ENCODE results near the gene WDCP.
A peak's percentile ranks its signal among the peaks of the same experiment; 100 is the strongest.

WDCP gene

DNA sequence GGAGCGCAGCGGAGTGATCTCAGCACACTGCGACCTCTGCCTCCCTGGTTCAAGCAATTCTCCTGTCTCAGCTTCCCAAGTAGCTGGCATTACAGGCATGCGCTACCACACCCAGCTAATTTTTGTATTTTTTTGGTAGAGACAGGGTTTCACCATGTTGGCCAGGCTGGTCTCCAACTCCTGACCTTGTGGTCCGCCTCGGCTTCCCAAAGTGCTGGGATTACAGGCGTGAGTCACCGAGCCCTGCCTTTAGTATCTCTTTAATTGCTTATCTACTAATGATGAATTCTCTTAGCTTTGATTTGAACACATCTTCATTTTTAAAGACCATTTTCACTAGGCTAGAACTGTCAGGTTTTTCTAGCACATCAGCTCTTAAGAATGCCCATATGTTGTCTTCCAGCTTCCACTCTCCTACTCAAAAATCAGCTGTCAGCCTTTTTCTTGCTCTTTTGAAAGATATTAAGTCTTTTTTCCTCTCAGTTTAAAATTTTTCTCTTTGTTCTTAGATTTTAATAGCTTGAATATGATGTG, 53.4 kb downstream of the WDCP start:
- DNase-seq = no peak

DNA sequence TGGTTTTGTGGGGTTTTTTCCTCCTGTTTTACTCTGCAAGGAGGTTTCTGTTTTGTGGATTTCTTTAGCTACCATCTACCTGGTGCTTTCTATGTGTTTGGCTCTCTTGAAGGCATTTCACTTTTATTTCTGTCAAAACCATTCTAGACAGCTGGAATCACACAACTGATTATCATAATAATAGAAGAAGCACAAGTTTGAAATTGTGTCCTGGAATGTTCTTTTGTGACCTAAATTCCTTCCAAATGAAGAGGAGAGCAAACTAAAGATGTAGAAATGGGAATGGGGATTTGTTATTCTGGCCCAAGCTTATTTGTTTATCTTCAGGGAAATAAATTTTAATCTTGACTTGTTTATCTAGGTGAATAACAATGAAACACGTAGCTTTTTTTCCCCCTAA, 54.3 kb downstream of the WDCP start:
- DNase-seq = no peak

DNA sequence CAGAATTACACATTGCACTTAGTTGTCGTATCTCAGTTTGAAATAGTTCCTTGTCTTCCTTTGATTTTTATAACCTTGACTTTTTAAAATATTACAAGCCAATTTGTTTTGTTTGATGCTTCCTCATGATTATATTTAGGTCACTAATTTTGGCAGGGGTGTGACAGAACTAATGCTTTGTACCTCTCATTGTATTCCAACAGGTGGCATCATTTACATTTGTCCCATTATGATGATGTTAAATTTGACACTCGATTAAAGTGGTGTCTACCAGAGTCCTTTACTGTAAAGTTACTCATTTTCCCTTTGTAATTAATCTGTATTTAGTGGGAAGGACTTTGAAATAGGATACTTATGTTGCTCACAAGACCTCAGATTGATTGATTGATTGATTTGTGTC, 58.8 kb downstream of the WDCP start:
- DNase-seq = peak; percentile 5 to 30 (median 27)
